Stimulated activated CD4-positive, alpha-beta T cell treated with anti-CD3 and anti-CD28 coated beads, Interleukin-15, amount 100 ng/mL, for 48 hours (primary cell): ENCODE data around the gene ZDHHC11.
"Not testable (repeated sequence)": the region's sequence is repeated elsewhere in the genome, so short reads cannot be mapped to it uniquely, and the experiment has no call there.

Experiments
- DNase-seq, 2 donors: peaks; one replicate each; pipeline ENCODE4 v3.0.0-alpha.2; 2020; ENCODE audit warnings: low read depth in 2 of 2

Gene ZDHHC11

DNA sequence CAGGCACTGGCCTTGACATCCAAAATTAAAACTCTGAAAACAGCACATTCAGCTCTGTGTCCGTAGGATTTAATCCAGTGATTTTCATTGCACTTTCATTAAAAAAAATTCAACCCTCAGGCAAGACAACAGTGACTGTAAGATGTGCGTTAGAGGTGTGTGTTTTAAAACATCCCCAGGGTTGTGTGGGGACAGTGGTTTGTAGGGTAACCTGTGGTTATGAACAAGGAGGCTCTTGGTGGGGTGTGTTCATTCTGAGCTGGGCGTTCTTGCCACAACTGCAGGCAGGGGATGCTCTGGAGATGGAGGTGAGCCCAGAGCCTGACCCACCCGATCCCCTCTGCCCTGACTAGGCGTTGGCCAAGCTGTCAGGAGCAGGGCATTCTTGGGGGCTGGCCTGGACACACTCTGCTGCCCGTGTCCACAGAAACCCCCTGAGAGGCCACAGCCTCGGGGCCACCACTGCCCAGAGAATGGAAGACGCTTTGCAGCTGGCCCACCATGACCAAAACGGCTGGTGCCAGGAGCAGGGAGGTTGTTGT is 103.4 kb downstream of the ZDHHC11 start:
- not testable (repeated sequence) for DNase-seq

GRCh38 chr5:746258-746761 is 104.5 kb downstream of the ZDHHC11 start:
- no peak for DNase-seq
